ENCODE measurements around the gene DMAP1. TPM values are rescaled to one million over a fixed set of nuclear protein-coding genes. Genes with fewer than 3 reads are reported as not detected.

DMAP1 gene
- total RNA-seq, 2 experiments from 2014 or later: 53.4 to 56.9 TPM

- Histone ChIP-seq H3K4me1 (ENCODE audit: insufficient read depth, low read length) (peaks cover 7% of the 10 kb centered on the region), H3K27ac (ENCODE audit: low read depth in 1 of 2, low read length in 2 of 2) (no peak overlapping the region), H3K27me3 (ENCODE audit: control insufficient read depth in 1 of 2, insufficient read depth in 2 of 2, low read length in 2 of 2) (no peaks in the 10 kb centered on the region), H3K9me3 (ENCODE audit: control insufficient read depth in 1 of 2, insufficient read depth in 1 of 2, low read length in 2 of 2) (no peaks in the 10 kb centered on the region), H3K36me3 (ENCODE audit: insufficient read depth, low read length) (peaks cover 9% of the 10 kb centered on the region), H3K4me3 (ENCODE audit: low read length) (no peak overlapping the region)
- peaks cover 33% of the 10 kb centered on the region for H3K36me3 Mint-ChIP-seq (ENCODE audit: low read depth)
- ATAC-seq (ENCODE audit: poor library complexity): no peak
- ChIA-PET CTCF (no interaction called here), POLR2A (no interaction called here)
- H3K27me3 Mint-ChIP-seq: no peaks in the 10 kb centered on the region
- intact Hi-C loops (cut with DNase I, micrococcal nuclease): loop anchor here in 1 of 2 experiments (5.0 kb wide), 1 partner anchor 34 kb away; no protein-coding TSS in a partner anchor
- no peak overlapping the region for H3K4me3 Mint-ChIP-seq
- no peak for DNase-seq
- no peak overlapping the region for H3K27ac Mint-ChIP-seq
- no peak for TF ChIP-seq CTCF (IDR thresholded peaks at IDR 0.05)
- no peaks in the 10 kb centered on the region for H3K9me3 Mint-ChIP-seq
- H3K4me1 Mint-ChIP-seq (ENCODE audit: low read depth): peaks cover 18% of the 10 kb centered on the region
Observed at GRCh38 chr1:44236490-44237272, 23.4 kb downstream of the DMAP1 start.

DNA sequence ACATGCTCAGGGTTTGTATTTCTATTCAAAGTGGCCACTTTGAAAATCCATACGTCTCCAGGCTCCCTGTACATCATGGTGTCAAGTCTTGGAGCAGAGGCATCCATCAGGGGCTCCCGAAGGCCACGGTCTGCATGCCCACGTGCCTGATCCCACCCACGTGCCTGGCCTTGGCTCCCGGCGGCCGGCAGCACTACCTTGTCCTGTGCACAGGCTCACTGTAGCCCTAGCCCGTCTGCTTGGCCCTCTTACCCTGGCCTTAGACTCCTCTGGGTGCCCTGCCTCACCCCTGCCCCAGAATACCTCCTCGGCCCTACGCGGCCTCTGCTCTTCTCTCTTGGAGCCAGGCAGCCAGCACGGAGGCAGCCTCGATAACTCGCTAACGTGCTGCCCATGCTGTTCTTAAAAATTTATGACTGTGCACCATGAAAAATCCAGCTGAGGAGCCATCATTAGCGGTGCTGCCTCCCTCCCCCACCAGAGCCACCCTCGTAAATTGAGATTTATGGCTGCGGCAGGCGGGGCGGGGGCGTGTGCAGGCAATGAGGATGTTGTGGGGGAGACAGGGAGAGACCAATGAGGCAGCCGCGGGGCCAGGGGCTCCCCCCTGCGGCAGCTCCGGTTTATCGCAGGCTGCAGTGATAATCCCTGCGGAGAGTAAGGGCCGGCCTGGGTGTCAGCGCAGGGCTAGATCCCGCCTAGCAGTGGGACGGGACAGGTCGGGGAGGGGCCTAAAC, 24.6 kb downstream of the DMAP1 start:
- Mint-ChIP-seq H3K4me3 (no peak overlapping the region), H3K36me3 (ENCODE audit: low read depth) (peaks cover 25% of the 10 kb centered on the region), H3K9me3 (no peaks in the 10 kb centered on the region), H3K27me3 (no peaks in the 10 kb centered on the region), H3K27ac (no peak overlapping the region), H3K4me1 (ENCODE audit: low read depth) (peaks cover 18% of the 10 kb centered on the region)
- TF ChIP-seq CTCF (IDR thresholded peaks at IDR 0.05): peak; percentile 47
- DNase-seq (peak in 8 of 14 experiments; percentile 24 to 63 (median 38)), ATAC-seq (ENCODE audit: poor library complexity) (peak; percentile 99)
- Histone ChIP-seq H3K4me3 (ENCODE audit: low read length) (no peak overlapping the region), H3K36me3 (ENCODE audit: insufficient read depth, low read length) (peaks cover 6% of the 10 kb centered on the region), H3K27ac (ENCODE audit: low read depth in 1 of 2, low read length in 2 of 2) (no peak overlapping the region), H3K4me1 (ENCODE audit: insufficient read depth, low read length) (peaks cover 7% of the 10 kb centered on the region), H3K27me3 (ENCODE audit: control insufficient read depth in 1 of 2, insufficient read depth in 2 of 2, low read length in 2 of 2) (no peaks in the 10 kb centered on the region), H3K9me3 (ENCODE audit: control insufficient read depth in 1 of 2, insufficient read depth in 1 of 2, low read length in 2 of 2) (no peaks in the 10 kb centered on the region)
- intact Hi-C loops (cut with DNase I, micrococcal nuclease): loop anchor here in 1 of 2 experiments (5.0 kb wide), 1 partner anchor 36 kb away; no protein-coding TSS in a partner anchor
- POLR2A ChIA-PET: interaction anchor here (1.3 kb wide), 1 partner anchor 116 kb away, joined by 3 read pairs; no protein-coding TSS in a partner anchor
- CTCF ChIA-PET: interaction anchor here (0.9 to 2.4 kb wide), 3 partner anchors 11 to 26 kb away, joined by 4 to 9 read pairs (median 4); no protein-coding TSS in a partner anchor

DNA sequence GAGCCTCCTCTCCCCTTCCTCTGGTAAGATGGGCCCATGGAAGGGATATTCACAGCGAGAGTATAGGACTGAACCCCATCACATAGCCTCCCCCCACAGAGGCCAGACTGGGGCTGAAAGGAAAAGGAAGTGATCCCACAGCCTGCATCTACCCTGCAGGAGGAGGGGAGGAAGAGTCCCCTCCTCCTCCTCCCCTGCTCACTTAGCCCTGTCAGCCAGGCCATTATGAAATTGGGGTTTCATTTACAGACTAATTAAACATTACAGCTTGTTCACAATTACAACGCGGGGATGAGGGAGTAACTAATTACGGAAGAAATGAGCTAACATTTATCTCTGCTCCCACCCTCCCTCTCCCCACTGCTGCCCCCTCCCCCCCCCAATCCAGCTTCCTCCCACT, 25.4 kb downstream of the DMAP1 start:
- Histone ChIP-seq H3K36me3 (ENCODE audit: insufficient read depth, low read length) (peaks cover 9% of the 10 kb centered on the region), H3K27ac (ENCODE audit: low read depth in 1 of 2, low read length in 2 of 2) (no peak overlapping the region), H3K9me3 (ENCODE audit: control insufficient read depth in 1 of 2, insufficient read depth in 1 of 2, low read length in 2 of 2) (no peaks in the 10 kb centered on the region), H3K27me3 (ENCODE audit: control insufficient read depth in 1 of 2, insufficient read depth in 2 of 2, low read length in 2 of 2) (no peaks in the 10 kb centered on the region), H3K4me3 (ENCODE audit: low read length) (no peak overlapping the region), H3K4me1 (ENCODE audit: insufficient read depth, low read length) (peaks cover 7% of the 10 kb centered on the region)
- Mint-ChIP-seq H3K4me3 (no peak overlapping the region), H3K27me3 (no peaks in the 10 kb centered on the region), H3K27ac (no peak overlapping the region), H3K9me3 (no peaks in the 10 kb centered on the region), H3K4me1 (ENCODE audit: low read depth) (peaks cover 18% of the 10 kb centered on the region), H3K36me3 (ENCODE audit: low read depth) (peaks cover 20% of the 10 kb centered on the region)
- no peak for TF ChIP-seq CTCF (IDR thresholded peaks at IDR 0.05)
- POLR2A ChIA-PET: interaction anchor here (1.3 kb wide), 1 partner anchor 115 kb away, joined by 3 read pairs; no protein-coding TSS in a partner anchor
- CTCF ChIA-PET: interaction anchor here (0.9 to 2.4 kb wide), 3 partner anchors 12 to 27 kb away, joined by 4 to 9 read pairs (median 4); no protein-coding TSS in a partner anchor
- no peak for ATAC-seq (ENCODE audit: poor library complexity)
- no peak for DNase-seq
- intact Hi-C loops (cut with DNase I, micrococcal nuclease): loop anchor here in 1 of 2 experiments (5.0 kb wide), 1 partner anchor 36 kb away; no protein-coding TSS in a partner anchor

Measured in CD4-positive, alpha-beta T cell (primary cell).